ENCODE measurements around the gene MS4A5. TPM values are rescaled to one million over a fixed set of nuclear protein-coding genes. Genes with fewer than 3 reads are reported as not detected.
A peak's percentile ranks its signal among the peaks of the same experiment; 100 is the strongest.
"Not testable (repeated sequence)": the region's sequence is repeated elsewhere in the genome, so short reads cannot be mapped to it uniquely, and the experiment has no call there.

Gene MS4A5
- total RNA-seq, 2 experiments from 2014 or later, result not detected

DNA sequence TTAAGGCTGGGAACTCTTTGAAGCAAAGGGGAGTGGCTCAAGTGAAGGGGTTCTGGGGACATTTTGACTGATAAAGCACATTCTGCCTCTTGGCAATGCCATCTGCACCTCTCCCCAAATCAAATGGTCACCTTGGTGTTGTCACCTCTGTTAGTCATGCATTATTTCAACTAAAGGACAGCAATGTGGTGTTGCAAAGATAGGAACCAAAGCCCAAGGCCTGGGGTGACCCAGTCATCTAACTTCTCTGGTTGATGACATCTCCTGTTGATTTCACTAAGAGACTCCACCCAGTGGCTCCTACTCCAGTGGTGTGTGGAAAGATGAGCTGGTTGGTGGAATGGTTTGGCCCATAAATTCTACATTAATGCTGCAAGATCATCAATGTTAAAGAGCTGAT is 18.5 kb downstream of the MS4A5 start:
- ChIA-PET POLR2A (no interaction called here), CTCF (no interaction called here)
- DNase-seq, result no peak
- H3K27me3 Mint-ChIP-seq, result no peaks in the 10 kb centered on the region
- peaks cover 10% of the 10 kb centered on the region for H3K4me1 Mint-ChIP-seq
- no peaks in the 10 kb centered on the region for H3K9me3 Mint-ChIP-seq
- H3K36me3 Mint-ChIP-seq (ENCODE audit: low read depth), result no peaks in the 10 kb centered on the region
- H3K4me3 Mint-ChIP-seq, result no peak overlapping the region
- no peak overlapping the region for H3K27ac Mint-ChIP-seq

DNA sequence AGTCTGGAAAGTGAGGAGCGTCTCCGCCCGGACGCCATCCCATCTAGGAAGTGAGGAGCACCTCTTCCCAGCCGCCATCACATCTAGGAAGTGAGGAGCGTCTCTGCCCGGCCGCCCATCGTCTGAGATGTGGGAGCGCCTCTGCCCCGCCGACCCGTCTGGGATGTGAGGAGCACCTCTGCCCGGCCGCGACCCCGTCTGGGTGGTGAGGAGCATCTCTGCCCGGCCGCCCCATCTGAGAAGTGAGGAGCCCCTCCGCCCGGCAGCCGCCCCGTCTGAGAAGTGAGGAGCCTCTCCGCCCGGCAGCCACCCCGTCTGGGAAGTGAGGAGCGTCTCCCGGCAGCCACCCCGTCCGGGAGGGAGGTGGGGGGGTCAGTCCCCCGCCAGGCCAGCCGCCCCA is 21.8 kb downstream of the MS4A5 start:
- H3K36me3 Mint-ChIP-seq (ENCODE audit: low read depth), result not testable (repeated sequence)

DNA sequence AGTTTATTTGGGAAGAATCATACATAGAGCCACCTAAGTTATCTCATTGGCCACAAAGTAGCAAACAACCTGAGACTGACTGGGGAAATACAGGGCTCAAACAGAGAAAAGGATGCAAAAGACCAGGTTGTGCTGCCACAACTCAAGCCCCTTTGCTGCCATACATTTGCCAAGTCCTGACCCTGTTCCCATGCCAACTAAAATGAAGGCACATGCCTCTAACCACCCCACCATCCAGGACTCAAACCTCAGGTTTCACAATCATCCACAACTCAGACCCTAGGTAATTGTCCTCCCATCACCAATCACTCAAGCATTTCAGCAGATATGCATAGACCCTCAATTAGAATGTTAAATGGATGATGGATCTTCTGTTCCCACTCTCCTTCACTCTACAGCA is 24.8 kb downstream of the MS4A5 start:
- H3K27ac Mint-ChIP-seq, result no peak overlapping the region
- no peaks in the 10 kb centered on the region for H3K36me3 Mint-ChIP-seq (ENCODE audit: low read depth)
- H3K4me3 Mint-ChIP-seq, result no peak overlapping the region
- no peak for DNase-seq
- ChIA-PET CTCF (no interaction called here), POLR2A (no interaction called here)
- H3K4me1 Mint-ChIP-seq, result no peaks in the 10 kb centered on the region
- H3K27me3 Mint-ChIP-seq, result peaks cover 14% of the 10 kb centered on the region
- no peaks in the 10 kb centered on the region for H3K9me3 Mint-ChIP-seq

More for the DNA sequence above, 21.8 kb downstream of the MS4A5 start:
- H3K4me3 Mint-ChIP-seq, POLR2A ChIA-PET, H3K27ac Mint-ChIP-seq, H3K27me3 Mint-ChIP-seq, H3K4me1 Mint-ChIP-seq, DNase-seq, H3K9me3 Mint-ChIP-seq, CTCF ChIA-PET: not testable (repeated sequence)

DNA sequence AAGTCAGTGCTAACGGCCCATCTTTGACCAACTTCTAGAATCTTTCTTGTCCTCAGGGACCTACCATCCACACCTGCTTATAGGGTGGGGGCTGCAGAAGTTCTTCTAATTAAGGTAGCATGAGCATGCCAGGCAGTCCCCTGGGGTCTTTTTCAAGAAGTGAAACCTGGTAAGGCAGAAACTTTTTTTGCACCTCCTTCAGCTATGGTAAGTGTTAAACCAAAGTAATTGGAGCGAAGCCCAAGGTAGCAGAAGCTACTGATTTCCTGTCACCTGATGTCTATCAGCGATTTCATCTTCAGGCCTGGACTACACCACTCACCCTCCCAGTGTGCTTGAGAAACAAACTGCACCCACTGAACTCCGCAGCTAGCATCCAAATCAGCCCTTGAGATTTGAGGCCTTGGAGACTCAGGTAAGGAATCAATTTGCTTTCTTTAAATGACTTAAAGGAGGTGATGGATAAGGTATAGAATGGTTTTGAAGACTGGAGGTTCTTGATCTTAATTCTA is 26.2 kb downstream of the MS4A5 start, which contains the start of gene MS4A1:
MS4A1 (plus strand) TSS at position 317 of the 512 bp plus-strand sequence. CDS start 6,528 bp downstream, outside the sequence.
- Mint-ChIP-seq H3K27ac (no peak within 1 kb of the TSS), H3K4me1 (no peaks in the 10 kb centered on the region), H3K4me3 (no peak within 1 kb of the TSS), H3K36me3 (ENCODE audit: low read depth) (no peaks in the 10 kb centered on the region), H3K27me3 (peaks cover 14% of the 10 kb centered on the region), H3K9me3 (no peaks in the 10 kb centered on the region)
- ChIA-PET POLR2A (interaction anchor here (1.1 kb wide), 1 partner anchor 21 kb away, joined by 4 read pairs; no protein-coding TSS in a partner anchor), CTCF (no interaction called here)
- DNase-seq, result no peak

DNA sequence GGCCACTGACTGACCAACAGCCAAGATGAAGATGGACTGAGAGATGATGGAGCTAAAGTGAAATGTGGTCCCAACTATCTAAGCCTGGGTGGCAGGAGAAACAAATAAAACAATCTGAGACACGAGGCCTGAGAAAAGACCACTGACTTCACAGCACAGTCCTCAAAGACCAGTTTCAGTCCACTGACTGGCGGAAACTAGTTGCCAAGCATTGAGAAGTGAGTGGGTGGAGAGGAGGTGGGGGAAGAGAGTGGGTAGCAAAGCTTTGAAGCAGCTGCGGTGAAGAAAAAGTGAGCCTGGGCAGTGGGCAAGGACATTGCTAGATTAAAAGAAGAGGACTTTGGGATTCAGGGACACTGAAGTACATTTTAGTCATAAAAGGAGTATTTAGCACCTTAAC is 28.2 kb downstream of the MS4A5 start:
- no peaks in the 10 kb centered on the region for H3K9me3 Mint-ChIP-seq
- H3K4me3 Mint-ChIP-seq, result no peak overlapping the region
- H3K27me3 Mint-ChIP-seq, result peaks cover 14% of the 10 kb centered on the region
- H3K36me3 Mint-ChIP-seq (ENCODE audit: low read depth), result no peaks in the 10 kb centered on the region
- H3K4me1 Mint-ChIP-seq, result no peaks in the 10 kb centered on the region
- DNase-seq, result no peak
- CTCF ChIA-PET, result no interaction called here
- POLR2A ChIA-PET, result no interaction called here
- no peak overlapping the region for H3K27ac Mint-ChIP-seq

DNA sequence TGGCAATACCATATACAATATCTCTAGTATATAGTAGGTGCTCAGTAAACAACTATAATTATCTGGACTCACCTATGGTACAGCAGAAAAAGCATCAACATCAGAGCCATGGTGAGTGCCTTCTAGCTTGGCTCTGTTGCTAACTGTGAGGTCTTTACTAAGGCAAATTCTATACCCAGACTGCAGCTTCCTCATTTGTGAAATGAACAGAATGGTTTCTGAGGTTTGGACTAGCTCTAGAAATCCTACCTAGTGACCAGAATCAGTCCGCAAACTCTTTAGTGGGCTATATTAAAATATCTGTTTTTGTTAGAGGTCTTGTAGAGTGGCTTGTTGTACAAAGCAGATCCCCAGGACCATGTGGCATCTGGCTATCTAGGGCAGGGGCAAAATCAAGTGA is 30.0 kb downstream of the MS4A5 start:
- Mint-ChIP-seq H3K27me3 (peaks cover 11% of the 10 kb centered on the region), H3K4me1 (peaks cover 3% of the 10 kb centered on the region), H3K27ac (no peak overlapping the region), H3K36me3 (ENCODE audit: low read depth) (no peaks in the 10 kb centered on the region), H3K4me3 (no peak overlapping the region), H3K9me3 (no peaks in the 10 kb centered on the region)
- DNase-seq, result no peak
- ChIA-PET CTCF (no interaction called here), POLR2A (no interaction called here)

DNA sequence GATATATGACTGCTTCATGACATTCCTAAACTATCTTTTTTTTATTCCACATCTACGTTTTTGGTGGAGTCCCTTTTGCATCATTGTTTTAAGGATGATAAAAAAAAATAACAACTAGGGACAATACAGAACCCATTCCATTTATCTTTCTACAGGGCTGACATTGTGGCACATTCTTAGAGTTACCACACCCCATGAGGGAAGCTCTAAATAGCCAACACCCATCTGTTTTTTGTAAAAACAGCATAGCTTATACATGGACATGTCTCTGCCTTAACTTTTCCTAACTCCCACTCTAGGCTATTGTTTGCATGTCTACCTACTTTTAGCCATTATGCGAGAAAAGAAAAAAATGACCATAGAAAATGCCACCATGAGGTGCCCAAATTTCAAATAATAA is 39.5 kb downstream of the MS4A5 start:
- CTCF ChIA-PET, result interaction anchor here (1.0 kb wide), 1 partner anchor 106 kb away, joined by 3 read pairs; no protein-coding TSS in a partner anchor
- no peak for DNase-seq
- Mint-ChIP-seq H3K4me1 (no peaks in the 10 kb centered on the region), H3K4me3 (no peak overlapping the region), H3K9me3 (no peaks in the 10 kb centered on the region), H3K27me3 (peaks cover 13% of the 10 kb centered on the region), H3K36me3 (ENCODE audit: low read depth) (no peaks in the 10 kb centered on the region), H3K27ac (no peak overlapping the region)
- POLR2A ChIA-PET, result no interaction called here

DNA sequence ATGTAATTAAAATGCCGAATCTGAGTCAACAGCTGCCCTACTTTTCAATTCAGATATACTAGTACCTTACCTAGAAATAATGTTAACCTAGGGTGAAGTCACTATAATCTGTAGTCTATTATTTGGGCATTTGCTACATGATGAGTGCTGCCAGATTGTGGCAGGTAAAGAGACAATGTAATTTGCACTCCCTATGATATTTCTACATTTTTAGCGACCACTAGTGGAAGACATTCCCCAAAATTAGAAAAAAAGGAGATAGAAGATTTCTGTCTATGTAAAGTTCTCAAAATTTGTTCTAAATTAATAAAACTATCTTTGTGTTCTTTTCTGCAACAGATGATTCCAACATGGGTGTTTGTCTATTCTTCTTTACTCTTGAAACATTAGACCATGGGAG is 40.4 kb downstream of the MS4A5 start:
- H3K27me3 Mint-ChIP-seq, result peaks cover 13% of the 10 kb centered on the region
- no peak overlapping the region for H3K27ac Mint-ChIP-seq
- no peaks in the 10 kb centered on the region for H3K4me1 Mint-ChIP-seq
- H3K9me3 Mint-ChIP-seq, result no peaks in the 10 kb centered on the region
- no peak overlapping the region for H3K4me3 Mint-ChIP-seq
- ChIA-PET CTCF (no interaction called here), POLR2A (no interaction called here)
- H3K36me3 Mint-ChIP-seq (ENCODE audit: low read depth), result no peaks in the 10 kb centered on the region
- DNase-seq, result no peak

DNA sequence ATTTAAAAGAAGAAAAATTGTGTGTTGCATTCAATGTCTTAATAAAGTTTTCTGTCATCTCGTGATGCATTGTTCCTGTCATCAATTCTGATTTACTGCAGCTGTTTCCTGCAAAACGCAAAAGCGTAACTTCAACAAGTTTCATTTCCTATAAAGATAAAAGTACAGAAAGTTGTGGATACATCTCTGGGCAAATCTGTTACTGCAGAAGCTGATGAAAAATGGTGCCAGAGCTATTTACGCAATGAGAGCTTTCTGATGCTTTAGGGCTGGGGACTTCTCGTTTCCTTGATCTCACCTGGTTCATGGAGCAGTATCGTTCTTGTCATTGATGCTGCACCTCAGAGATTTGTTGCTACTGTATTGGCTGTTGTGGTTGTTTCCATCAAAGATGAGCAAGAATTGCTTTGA is 47.7 kb downstream of the MS4A5 start:
- H3K4me3 Mint-ChIP-seq, result no peak overlapping the region
- H3K4me1 Mint-ChIP-seq, result peaks cover 1% of the 10 kb centered on the region
- POLR2A ChIA-PET, result interaction anchor here (0.7 kb wide), 1 partner anchor 21 kb away, joined by 4 read pairs; the partner anchor contains the start of gene MS4A1
- H3K27ac Mint-ChIP-seq, result no peak overlapping the region
- DNase-seq, result no peak
- H3K27me3 Mint-ChIP-seq, result peaks cover 19% of the 10 kb centered on the region
- H3K36me3 Mint-ChIP-seq (ENCODE audit: low read depth), result no peaks in the 10 kb centered on the region
- CTCF ChIA-PET, result interaction anchor here (0.6 kb wide), 1 partner anchor 143 kb away, joined by 3 read pairs; no protein-coding TSS in a partner anchor
- H3K9me3 Mint-ChIP-seq, result no peaks in the 10 kb centered on the region

DNA sequence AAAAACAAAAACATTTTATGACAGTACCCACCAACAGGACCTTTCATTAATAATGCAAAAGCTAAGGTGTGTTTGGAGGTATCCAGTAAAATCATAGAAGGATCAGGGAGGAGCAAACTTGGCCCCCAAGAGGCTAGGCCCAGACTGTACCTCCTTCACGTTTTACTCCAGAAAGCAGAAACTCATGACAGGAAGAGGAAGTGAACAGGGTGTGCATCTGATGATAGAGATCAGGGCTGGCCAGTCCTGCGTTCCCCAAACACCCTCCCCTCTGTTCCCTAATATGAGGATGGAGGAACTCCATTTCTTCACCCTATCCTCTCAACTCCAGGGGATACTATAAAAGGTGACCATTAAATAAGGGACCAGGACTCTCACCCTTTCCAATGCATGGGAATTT is 53.0 kb downstream of the MS4A5 start:
- Mint-ChIP-seq H3K4me1 (peaks cover 9% of the 10 kb centered on the region), H3K4me3 (no peak overlapping the region), H3K27ac (no peak overlapping the region), H3K27me3 (peaks cover 15% of the 10 kb centered on the region), H3K9me3 (no peaks in the 10 kb centered on the region), H3K36me3 (ENCODE audit: low read depth) (no peaks in the 10 kb centered on the region)
- DNase-seq, result no peak
- ChIA-PET POLR2A (no interaction called here), CTCF (interaction anchor here (1.1 to 1.2 kb wide), 2 partner anchors 119 to 138 kb away, joined by 3 to 4 read pairs; no protein-coding TSS in a partner anchor)

DNA sequence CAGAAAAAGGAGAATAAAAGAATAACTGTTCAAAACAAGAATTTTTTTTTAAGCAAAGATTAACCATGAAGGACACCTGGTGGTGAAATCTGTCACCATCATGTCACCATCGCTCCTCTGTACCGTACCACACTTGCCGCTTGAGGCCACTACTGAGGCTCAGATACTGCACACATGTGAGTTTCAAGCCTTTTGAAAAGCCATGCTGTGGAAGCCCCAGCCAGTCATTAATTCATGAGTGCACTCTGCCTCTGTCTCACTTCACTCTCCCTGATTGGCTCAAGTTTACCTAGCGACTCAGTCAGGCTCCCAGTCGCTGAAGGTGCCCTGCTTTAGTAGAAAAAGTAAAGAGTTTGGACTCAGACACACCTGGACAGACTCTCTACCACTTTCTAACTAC is 56.6 kb downstream of the MS4A5 start:
- H3K4me3 Mint-ChIP-seq, result no peak overlapping the region
- DNase-seq, result peak; percentile 23
- no peaks in the 10 kb centered on the region for H3K36me3 Mint-ChIP-seq (ENCODE audit: low read depth)
- ChIA-PET POLR2A (no interaction called here), CTCF (interaction anchor here (1.0 kb wide), 1 partner anchor 153 kb away, joined by 3 read pairs; no protein-coding TSS in a partner anchor)
- peaks cover 9% of the 10 kb centered on the region for H3K4me1 Mint-ChIP-seq
- H3K27me3 Mint-ChIP-seq, result peaks cover 6% of the 10 kb centered on the region
- no peaks in the 10 kb centered on the region for H3K9me3 Mint-ChIP-seq
- no peak overlapping the region for H3K27ac Mint-ChIP-seq

DNA sequence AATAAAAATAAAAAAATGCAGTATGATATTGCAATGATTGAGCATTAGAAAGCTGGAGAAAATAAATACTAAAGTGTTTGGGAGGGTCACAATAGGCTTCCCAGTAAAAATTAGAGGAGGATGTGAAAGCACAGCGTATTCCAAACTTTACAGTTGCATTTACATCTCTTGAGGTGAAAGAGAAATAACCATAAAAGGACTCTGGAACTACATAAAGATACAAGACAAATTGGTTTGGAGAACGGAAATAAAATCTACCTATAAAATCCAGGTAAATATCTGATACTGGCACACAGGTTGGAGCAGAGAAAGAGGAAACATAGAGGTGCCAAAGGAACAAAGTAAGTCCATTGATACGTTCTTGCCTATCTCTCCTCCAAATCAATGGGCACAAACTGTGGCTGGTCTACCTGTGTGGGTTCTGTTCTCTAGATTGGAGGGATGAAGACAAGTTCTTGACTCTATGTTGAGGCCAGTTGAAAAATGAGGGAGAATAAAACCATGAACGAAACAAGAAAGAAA is 63.2 kb downstream of the MS4A5 start, which contains the start of gene MS4A12:
MS4A12 (plus strand) TSS at position 291 of the 522 bp plus-strand sequence. CDS start 4,541 bp downstream, outside the sequence.
- CTCF ChIA-PET, result no interaction called here
- Mint-ChIP-seq H3K4me1 (no peaks in the 10 kb centered on the region), H3K27ac (no peak within 1 kb of the TSS), H3K27me3 (peaks cover 14% of the 10 kb centered on the region), H3K36me3 (ENCODE audit: low read depth) (no peaks in the 10 kb centered on the region), H3K4me3 (no peak within 1 kb of the TSS), H3K9me3 (no peaks in the 10 kb centered on the region)
- no peak for DNase-seq
- POLR2A ChIA-PET, result no interaction called here

DNA sequence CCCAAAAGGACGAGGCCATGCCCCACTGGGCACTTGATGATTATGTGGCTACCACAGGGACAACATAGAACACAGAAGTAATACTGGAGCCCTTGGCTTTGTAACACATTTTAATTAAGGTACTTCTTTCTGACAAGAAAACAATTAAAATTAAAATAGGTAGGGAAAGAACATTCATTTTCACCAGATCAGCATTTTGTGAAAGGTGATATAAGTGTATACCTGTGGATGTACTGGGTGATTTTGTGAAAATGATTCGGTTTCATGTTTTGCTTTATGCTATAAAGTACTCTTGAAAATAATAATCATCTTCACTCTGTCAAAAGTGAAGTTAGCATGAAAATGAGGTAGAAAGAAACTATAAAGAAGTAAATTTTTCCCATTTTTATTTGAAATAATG is 64.1 kb downstream of the MS4A5 start:
- H3K27ac Mint-ChIP-seq, result no peak overlapping the region
- no peaks in the 10 kb centered on the region for H3K36me3 Mint-ChIP-seq (ENCODE audit: low read depth)
- POLR2A ChIA-PET, result no interaction called here
- H3K27me3 Mint-ChIP-seq, result peaks cover 13% of the 10 kb centered on the region
- no peaks in the 10 kb centered on the region for H3K4me1 Mint-ChIP-seq
- no peak for DNase-seq
- H3K4me3 Mint-ChIP-seq, result no peak overlapping the region
- no peaks in the 10 kb centered on the region for H3K9me3 Mint-ChIP-seq
- CTCF ChIA-PET, result no interaction called here

All from activated CD4-positive, alpha-beta memory T cell treated with anti-CD3 and anti-CD28 coated beads, Interleukin-2, amount 10 ng/mL, durations not matched to agents 7 days and 5 days (primary cell).